Measurements from ENCODE around the gene C9orf72. TPM values are rescaled to one million over a fixed set of nuclear protein-coding genes. Genes with fewer than 3 reads are reported as not detected.

The C9orf72 gene
- total and polyA plus RNA-seq, 2 of the 4 experiments (the other 2 are of a cell fraction) = 2.0 to 3.4 TPM

- TF ChIP-seq ELK1 (IDR thresholded peaks at IDR 0.05; ENCODE audit: borderline replicate concordance, low read depth, low read length) (no peak), BHLHE40 (IDR thresholded peaks at IDR 0.05; ENCODE audit: low read depth, low read length) (no peak), CTCF (conservative IDR thresholded peaks at IDR 0.05; ENCODE audit: low read depth, low read length) (no peak), RFX5 (IDR thresholded peaks at IDR 0.05; ENCODE audit: low read depth, low read length) (no peak), NFE2L2 (IDR thresholded peaks at IDR 0.05; ENCODE audit: low read depth, low read length) (no peak), MAFK (IDR thresholded peaks at IDR 0.05; ENCODE audit: low read depth, low read length) (no peak), MXI1 (IDR thresholded peaks at IDR 0.05; ENCODE audit: borderline replicate concordance, low read depth, low read length) (no peak), MAZ (IDR thresholded peaks at IDR 0.05; ENCODE audit: borderline replicate concordance, low read depth, low read length) (no peak), RCOR1 (IDR thresholded peaks at IDR 0.05; ENCODE audit: insufficient replicate concordance, low read length) (no peak), CHD1 (IDR thresholded peaks at IDR 0.05; ENCODE audit: low read depth, low read length) (no peak), USF2 (IDR thresholded peaks at IDR 0.05; ENCODE audit: low read depth, low read length) (no peak), FOS (IDR thresholded peaks at IDR 0.05; ENCODE audit: low read depth, low read length) (no peak), RAD21 (IDR thresholded peaks at IDR 0.05; ENCODE audit: low read length) (no peak), CEBPB (IDR thresholded peaks at IDR 0.05; ENCODE audit: low read depth, low read length) (no peak), SMC3 (IDR thresholded peaks at IDR 0.05; ENCODE audit: low read depth, low read length) (no peak), POLR2A (IDR thresholded peaks at IDR 0.05; ENCODE audit: low read depth, low read length) (no peak)
- Histone ChIP-seq H3K23ac (ENCODE audit: low read depth, low read length) (no peak overlapping the region), H3K4me3 (ENCODE audit: insufficient read depth, low read depth, low read length) (no peak overlapping the region), H2BK15ac (ENCODE audit: low read depth, low read length) (no peak overlapping the region), H4K5ac (ENCODE audit: low read depth, low read length) (no peak overlapping the region), H3K79me1 (ENCODE audit: low read depth in 1 of 2, low read length in 2 of 2) (no peaks in the 10 kb centered on the region), H3K27me3 (ENCODE audit: control insufficient read depth, insufficient read depth, low read length) (peaks cover 24% of the 10 kb centered on the region), H3K9me1 (ENCODE audit: insufficient read depth, low read length) (no peaks in the 10 kb centered on the region), H3K14ac (replicated peaks; ENCODE audit: low read depth, low read length) (no peak overlapping the region), H3K9ac (ENCODE audit: low read depth, low read length) (no peak overlapping the region), H2BK120ac (ENCODE audit: low read depth, low read length) (no peak overlapping the region), H3K56ac (ENCODE audit: extremely low read depth, insufficient read depth, low read length) (no peak overlapping the region), H3K36me3 (ENCODE audit: control insufficient read depth, insufficient read depth, low read length) (no peaks in the 10 kb centered on the region), H2AK5ac (ENCODE audit: low read depth, low read length) (no peak overlapping the region), H2BK5ac (ENCODE audit: low read depth, low read length, poor library complexity, severe bottlenecking) (no peak overlapping the region), H3K18ac (ENCODE audit: low read depth, low read length) (no peak overlapping the region), H4K20me1 (ENCODE audit: insufficient read depth, low read length) (no peaks in the 10 kb centered on the region), H3K27ac (ENCODE audit: insufficient read depth, low read length) (no peak overlapping the region), H3K9me3 (ENCODE audit: control insufficient read depth, insufficient read depth, low read length) (no peaks in the 10 kb centered on the region), H3K4me2 (ENCODE audit: low read depth, low read length) (no peak overlapping the region), H3K4me1 (ENCODE audit: control insufficient read depth, insufficient read depth, low read length) (no peaks in the 10 kb centered on the region), H3K4ac (ENCODE audit: low read depth, low read length) (no peak overlapping the region), H2BK20ac (ENCODE audit: low read depth, low read length) (no peak overlapping the region), H4K91ac (ENCODE audit: insufficient read depth, low read depth, low read length) (no peak overlapping the region), H2AK9ac (replicated peaks; ENCODE audit: low read depth, low read length, poor library complexity) (no peak overlapping the region), H2AFZ (replicated peaks; ENCODE audit: low read length, poor library complexity) (no peak overlapping the region), H4K8ac (ENCODE audit: low read depth in 2 of 2, low read length in 2 of 2) (no peak overlapping the region)
- ChIA-PET CTCF (no interaction called here), POLR2A (ENCODE audit: unreplicated experiment) (no interaction called here)
- in situ Hi-C loops (cut with MboI; ENCODE audit: low sequenced_read_pairs) (no loop called here), dilution Hi-C loops (cut with HindIII; ENCODE audit: low sequenced_read_pairs, unreplicated experiment) (no loop called here), intact Hi-C loops (cut with micrococcal nuclease) (no loop called here)
- no CpG with 5 or more reads among the region's 1 CpG for WGBS, 2 experiments (ENCODE audit: extremely low coverage in 2 of 2, insufficient read length in 1 of 2)
- ATAC-seq (ENCODE audit: low read depth) (no peak), DNase-seq (no peak)
- no TSS peak for BruUV-seq (replicated peaks)
Observed at GRCh38 chr9:27532046-27532445, 41.2 kb downstream of the C9orf72 start.
